Mucosa of descending colon (tissue), 3 donors: ENCODE results near the gene RNF182. TPM values are rescaled to one million over a fixed set of nuclear protein-coding genes. Genes with fewer than 3 reads are reported as not detected.

Experiments used
- ATAC-seq: fragments of 200-7000 bp; cut with Tn5 transposase; one replicate; pipeline ENCODE4 v1.9.1; 2020; ENCODE audit warnings: mild to moderate bottlenecking, moderate library complexity
- DNase-seq, 3 donors: peaks; one replicate each; pipeline ENCODE4 v3.0.0-alpha.2; 2020
- H3K36me3 ChIP-seq: fragments of 200-600 bp; one replicate; pipeline ENCODE4 v1.8.0; 2021; ENCODE audit warnings: low read depth, mild to moderate bottlenecking
- H3K4me1 ChIP-seq: fragments of 200-600 bp; one replicate; pipeline ENCODE4 v1.8.0; 2021; ENCODE audit warnings: low read depth, mild to moderate bottlenecking
- H3K4me3 ChIP-seq: fragments of 200-600 bp; one replicate; pipeline ENCODE4 v1.8.0; 2021; ENCODE audit warnings: mild to moderate bottlenecking
- H3K9me3 ChIP-seq: fragments of 200-600 bp; one replicate; pipeline ENCODE4 v1.8.0; 2021; ENCODE audit warnings: mild to moderate bottlenecking
- CTCF ChIP-seq: fragments of 200-600 bp; IDR thresholded peaks from one replicate; pipeline ENCODE4 v1.8.0; 2022; ENCODE audit warnings: antibody characterized with exemption, mild to moderate bottlenecking
- intact Hi-C, 2 donors: fragments of 100-400 bp; cut with DNase I in 1 of 2; cut with micrococcal nuclease in 1 of 2; formaldehyde crosslinking; loops; one replicate each; pipeline versions ENCODE4 v1.11.0 to v1.11.1; 2022; cut with DNase I, micrococcal nuclease
- total RNA-seq, 3 donors: library from RNA; stranded (reverse); fragmentation: NEBNext Ultra II Directional in 2 of 3; extraction: Animal tissue kit (Norgen Biotek cat#: 25700) in 2 of 3; gene quantifications; one replicate each; pipeline versions ENCODE4 v1.2.1 to v1.2.4, GENCODE V29; 2021 to 2023
- donor health status: DM: no; HTN: no; CAD: no; lungs with moderate emphysema.
- donor health status: DM: no; HTN: no; CAD: no.
- donor health status: DM: no; HTN: yes; CAD: no.

The RNF182 gene
- total RNA-seq, 3 donors from 2014 or later: 0.09 to 0.25 TPM; not detected in 1

GRCh38 chr6:13884397-13884796 is 40.4 kb upstream of the RNF182 start:
- Histone ChIP-seq H3K4me3 (no peak overlapping the region), H3K4me1 (no peaks in the 10 kb centered on the region), H3K9me3 (no peaks in the 10 kb centered on the region), H3K36me3 (no peaks in the 10 kb centered on the region)
- intact Hi-C loops: no loop called here
- no peak for TF ChIP-seq CTCF
- DNase-seq: no peak
- no peak for ATAC-seq

- Histone ChIP-seq H3K9me3 (no peaks in the 10 kb centered on the region), H3K36me3 (no peaks in the 10 kb centered on the region), H3K4me1 (no peaks in the 10 kb centered on the region), H3K4me3 (no peak overlapping the region)
- intact Hi-C loops: no loop called here
- no peak for DNase-seq
- no peak for ATAC-seq
- TF ChIP-seq CTCF: no peak
Observed at GRCh38 chr6:13885601-13886000, 39.2 kb upstream of the RNF182 start.

- ATAC-seq (peak; percentile 50), DNase-seq (no peak)
- no peaks in the 10 kb centered on the region for H3K36me3 ChIP-seq
- H3K9me3 ChIP-seq: no peaks in the 10 kb centered on the region
- intact Hi-C loops: no loop called here
- TF ChIP-seq CTCF: no peak
- no peak overlapping the region for H3K4me3 ChIP-seq
- no peaks in the 10 kb centered on the region for H3K4me1 ChIP-seq
Observed at GRCh38 chr6:13886949-13887348, 37.8 kb upstream of the RNF182 start.

- no peak for ATAC-seq
- H3K4me3 ChIP-seq: no peak overlapping the region
Observed at GRCh38 chr6:13892017-13892645, 32.6 kb upstream of the RNF182 start.

DNA sequence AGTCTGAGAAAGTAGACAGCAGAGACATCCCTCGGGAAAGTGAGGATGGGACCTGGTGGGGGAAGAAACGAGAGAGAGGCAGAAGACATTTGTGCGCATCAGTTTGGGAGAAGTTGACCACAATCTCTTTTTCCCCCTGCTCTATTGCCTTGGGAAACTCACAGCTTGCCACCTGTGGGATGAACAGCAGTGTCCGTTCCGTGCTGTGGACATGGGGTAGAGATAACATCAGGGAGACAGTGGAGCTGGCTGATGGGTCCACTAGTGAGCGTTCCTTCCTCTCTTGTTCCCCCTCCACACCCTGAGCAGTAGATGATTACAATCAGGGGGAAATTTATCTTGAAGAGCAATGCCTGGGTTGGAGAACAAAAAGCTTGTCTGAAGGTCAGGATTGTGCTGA is 21.8 kb upstream of the RNF182 start:
- DNase-seq (no peak), ATAC-seq (no peak)
- Histone ChIP-seq H3K9me3 (no peaks in the 10 kb centered on the region), H3K36me3 (no peaks in the 10 kb centered on the region), H3K4me1 (no peaks in the 10 kb centered on the region), H3K4me3 (no peak overlapping the region)
- no peak for TF ChIP-seq CTCF
- intact Hi-C loops: loop anchor here (10.0 kb wide), 2 partner anchors 142 to 162 kb away; no protein-coding TSS in a partner anchor

More at GRCh38 chr6:13892017-13892645, 32.6 kb upstream of the RNF182 start:
- TF ChIP-seq CTCF: no peak
- no peak for DNase-seq
- intact Hi-C loops: no loop called here
- H3K9me3 ChIP-seq: no peaks in the 10 kb centered on the region
- no peaks in the 10 kb centered on the region for H3K36me3 ChIP-seq
- no peaks in the 10 kb centered on the region for H3K4me1 ChIP-seq
